DMS53 treated with DMSO at 0.1 percent for 48 hours (cell line): ENCODE results near the gene IRF4.
A peak's percentile ranks its signal among the peaks of the same experiment; 100 is the strongest.
"Not testable (repeated sequence)": the region's sequence is repeated elsewhere in the genome, so short reads cannot be mapped to it uniquely, and the experiment has no call there.

Source experiments
- DNase-seq: peaks from one replicate; lab custom pipeline; 2025; ENCODE audit not compliant: unreplicated experiment; lab: John Stamatoyannopoulos, UW

IRF4 gene

GRCh38 chr6:415087-415486 is 23.5 kb downstream of the IRF4 start:
- DNase-seq = no peak

- DNase-seq = no peak
Measured at GRCh38 chr6:421211-421610, 29.7 kb downstream of the IRF4 start.

- peak; percentile 3 for DNase-seq
Measured at GRCh38 chr6:422433-423054, 31.0 kb downstream of the IRF4 start.

- no peak for DNase-seq
Measured at GRCh38 chr6:423055-423798, 31.7 kb downstream of the IRF4 start.

GRCh38 chr6:423799-424345 is 32.3 kb downstream of the IRF4 start:
- no peak for DNase-seq

GRCh38 chr6:424741-425417 is 33.3 kb downstream of the IRF4 start:
- DNase-seq = no peak

- DNase-seq = not testable (repeated sequence)
Measured at GRCh38 chr6:425418-425788, 33.9 kb downstream of the IRF4 start.

- not testable (repeated sequence) for DNase-seq
Measured at GRCh38 chr6:426198-426738, 34.7 kb downstream of the IRF4 start.

- no peak for DNase-seq
Measured at GRCh38 chr6:428047-428603, 36.6 kb downstream of the IRF4 start.

GRCh38 chr6:429515-430121 is 38.1 kb downstream of the IRF4 start:
- DNase-seq = no peak

- DNase-seq = no peak
Measured at GRCh38 chr6:431504-431903, 40.0 kb downstream of the IRF4 start.

- no peak for DNase-seq
Measured at GRCh38 chr6:431986-432385, 40.4 kb downstream of the IRF4 start.

GRCh38 chr6:434051-434705 is 42.6 kb downstream of the IRF4 start:
- no peak for DNase-seq

- no peak for DNase-seq
Measured at GRCh38 chr6:435441-436307, 44.1 kb downstream of the IRF4 start.

- no peak for DNase-seq
Measured at GRCh38 chr6:436308-437036, 44.9 kb downstream of the IRF4 start.

GRCh38 chr6:437037-437392 is 45.5 kb downstream of the IRF4 start:
- no peak for DNase-seq

GRCh38 chr6:438634-439170 is 47.1 kb downstream of the IRF4 start:
- DNase-seq = no peak

- no peak for DNase-seq
Measured at GRCh38 chr6:439641-440167, 48.2 kb downstream of the IRF4 start.
